Esophagus squamous epithelium (tissue), 5 donors: ENCODE measurements around the gene CIB4. TPM values are rescaled to one million over a fixed set of nuclear protein-coding genes. Genes with fewer than 3 reads are reported as not detected.

ENCODE experiments used
- DNase-seq: peaks from one replicate; lab custom pipeline; 2025; lab: John Stamatoyannopoulos, UW
- H3K27ac ChIP-seq, 4 donors: fragments of 200-600 bp; sonication (generic); one replicate each; pipeline ENCODE4 v1.5.1; 2016 to 2019; ENCODE audit warnings: mild to moderate bottlenecking in 1 of 4
- H3K27me3 ChIP-seq, 4 donors: fragments of 200-600 bp; sonication (generic); 1 replicate in 3 of 4; 2 replicates in 1 of 4; pipeline versions ENCODE4 v1.5.1 to v1.6.0; 2017 to 2021; ENCODE audit warnings: antibody characterized with exemption in 1 of 4
- H3K36me3 ChIP-seq, 3 donors: fragments of 200-600 bp; sonication (generic); one replicate each; pipeline ENCODE4 v1.5.1; 2016 to 2019
- H3K4me1 ChIP-seq, 3 donors: fragments of 200-600 bp; sonication (generic); one replicate each; pipeline ENCODE4 v1.5.1; 2017 to 2019
- H3K4me3 ChIP-seq, 4 donors: fragments of 200-600 bp; sonication (generic); 1 replicate in 3 of 4; 2 replicates in 1 of 4; pipeline ENCODE4 v1.5.1; 2016 to 2019; ENCODE audit warnings: mild to moderate bottlenecking in 2 of 4, moderate library complexity in 1 of 4
- H3K9me3 ChIP-seq, 3 donors: fragments of 200-600 bp; sonication (generic); one replicate each; pipeline ENCODE4 v1.5.1; 2016 to 2019
- POLR2A ChIP-seq, 4 donors: fragments of 450-650 bp; IDR thresholded peaks; one replicate each; pipeline ENCODE4 v1.6.1; 2017; ENCODE audit warnings: antibody characterized with exemption in 4 of 4, mild to moderate bottlenecking in 4 of 4, moderate library complexity in 3 of 4
- whole genome bisulfite sequencing, 2 donors: methylation state at CpG; one replicate each; pipeline ENCODE4 v1.1.5; 2018; 5-methylcytosine and 5-hydroxymethylcytosine counted together
- intact Hi-C: fragments of 100-400 bp; cut with DNase I; formaldehyde crosslinking; loops from one replicate; pipeline ENCODE4 v1.15.0; 2022
- small RNA-seq, 4 donors: library from RNA; depleted of rRNA; stranded (forward); fragments of <200 nt; gene quantifications; one replicate each; pipeline ENCODE3, GENCODE V24; 2016
- total RNA-seq, 4 donors: library from RNA; depleted of rRNA; stranded (reverse); fragments of >200 nt; gene quantifications; one replicate each; pipeline ENCODE4 v1.1.0, GENCODE V29; 2016
- TF ChIP-seq, protein P1 (sequence below), 6 experiments: fragments of 450-650 bp in 4 of 6; fragments of 200-600 bp in 2 of 6; sonication (generic) in 2 of 6; IDR thresholded peaks; one replicate each; pipeline ENCODE4 v1.5.1; 2016 to 2019; ENCODE audit warnings: antibody characterized with exemption in 6 of 6, mild to moderate bottlenecking in 4 of 6, moderate library complexity in 4 of 6
- donor health status: DM: yes; HTN: yes; CAD: no.

The CIB4 gene
- total RNA-seq, 4 donors from 2014 or later: 0.57 TPM; not detected in 3

DNA sequence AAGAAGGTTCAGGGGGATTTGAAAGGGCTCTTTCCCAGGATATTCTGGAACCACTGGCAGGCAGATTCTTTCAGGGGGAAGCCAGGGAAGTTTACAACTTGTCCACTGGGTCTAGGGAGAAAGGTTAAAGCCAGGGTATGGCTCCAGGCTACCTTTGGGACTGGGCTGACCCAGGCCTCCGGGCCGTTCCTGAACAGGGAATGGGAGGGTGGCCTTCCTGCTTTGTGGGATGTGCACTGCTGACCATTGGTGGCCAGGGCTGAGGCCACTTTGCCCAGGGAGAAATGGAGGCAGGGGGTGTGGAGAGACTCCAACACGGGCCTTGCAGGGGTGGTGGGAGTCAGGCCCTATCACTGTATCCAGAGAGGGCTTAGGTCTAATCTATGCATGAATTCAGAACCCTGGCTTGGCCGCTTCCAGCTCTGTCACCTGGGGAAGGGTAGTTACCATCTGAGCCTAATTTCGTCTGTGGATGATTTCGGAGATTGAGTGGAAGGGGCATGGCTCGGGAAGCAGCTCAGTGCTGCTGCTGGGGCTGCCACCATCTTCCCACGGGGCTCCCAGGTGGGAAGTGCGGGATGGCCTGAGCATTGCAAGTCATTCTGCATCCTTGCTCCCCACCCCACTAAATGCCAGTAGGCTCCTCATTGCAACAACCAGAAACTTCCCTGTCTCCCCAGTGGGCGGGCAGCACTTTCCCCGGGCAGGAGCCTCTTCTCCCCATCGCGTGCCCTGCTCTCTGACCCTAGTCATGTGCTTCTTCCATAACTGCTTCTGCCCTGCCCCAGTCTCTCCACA is 106.1 kb downstream of the CIB4 start:
- Histone ChIP-seq H3K4me3 (no peak overlapping the region), H3K27ac (no peak overlapping the region), H3K4me1 (no peaks in the 10 kb centered on the region), H3K36me3 (no peaks in the 10 kb centered on the region), H3K9me3 (no peaks in the 10 kb centered on the region), H3K27me3 (peaks cover 0 to 12% (median 0%) of the 10 kb centered on the region in 4 donors)
- WGBS, 2 donors: 87 to 88% methylated on average over 7 to 8 of the region's 13 CpGs
- no peak for TF ChIP-seq POLR2A (IDR thresholded peaks at IDR 0.05)
- TF ChIP-seq, protein P1, sequence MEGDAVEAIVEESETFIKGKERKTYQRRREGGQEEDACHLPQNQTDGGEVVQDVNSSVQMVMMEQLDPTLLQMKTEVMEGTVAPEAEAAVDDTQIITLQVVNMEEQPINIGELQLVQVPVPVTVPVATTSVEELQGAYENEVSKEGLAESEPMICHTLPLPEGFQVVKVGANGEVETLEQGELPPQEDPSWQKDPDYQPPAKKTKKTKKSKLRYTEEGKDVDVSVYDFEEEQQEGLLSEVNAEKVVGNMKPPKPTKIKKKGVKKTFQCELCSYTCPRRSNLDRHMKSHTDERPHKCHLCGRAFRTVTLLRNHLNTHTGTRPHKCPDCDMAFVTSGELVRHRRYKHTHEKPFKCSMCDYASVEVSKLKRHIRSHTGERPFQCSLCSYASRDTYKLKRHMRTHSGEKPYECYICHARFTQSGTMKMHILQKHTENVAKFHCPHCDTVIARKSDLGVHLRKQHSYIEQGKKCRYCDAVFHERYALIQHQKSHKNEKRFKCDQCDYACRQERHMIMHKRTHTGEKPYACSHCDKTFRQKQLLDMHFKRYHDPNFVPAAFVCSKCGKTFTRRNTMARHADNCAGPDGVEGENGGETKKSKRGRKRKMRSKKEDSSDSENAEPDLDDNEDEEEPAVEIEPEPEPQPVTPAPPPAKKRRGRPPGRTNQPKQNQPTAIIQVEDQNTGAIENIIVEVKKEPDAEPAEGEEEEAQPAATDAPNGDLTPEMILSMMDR (IDR thresholded peaks at IDR 0.05): no peak
- DNase-seq: no peak
- intact Hi-C loops: no loop called here

DNA sequence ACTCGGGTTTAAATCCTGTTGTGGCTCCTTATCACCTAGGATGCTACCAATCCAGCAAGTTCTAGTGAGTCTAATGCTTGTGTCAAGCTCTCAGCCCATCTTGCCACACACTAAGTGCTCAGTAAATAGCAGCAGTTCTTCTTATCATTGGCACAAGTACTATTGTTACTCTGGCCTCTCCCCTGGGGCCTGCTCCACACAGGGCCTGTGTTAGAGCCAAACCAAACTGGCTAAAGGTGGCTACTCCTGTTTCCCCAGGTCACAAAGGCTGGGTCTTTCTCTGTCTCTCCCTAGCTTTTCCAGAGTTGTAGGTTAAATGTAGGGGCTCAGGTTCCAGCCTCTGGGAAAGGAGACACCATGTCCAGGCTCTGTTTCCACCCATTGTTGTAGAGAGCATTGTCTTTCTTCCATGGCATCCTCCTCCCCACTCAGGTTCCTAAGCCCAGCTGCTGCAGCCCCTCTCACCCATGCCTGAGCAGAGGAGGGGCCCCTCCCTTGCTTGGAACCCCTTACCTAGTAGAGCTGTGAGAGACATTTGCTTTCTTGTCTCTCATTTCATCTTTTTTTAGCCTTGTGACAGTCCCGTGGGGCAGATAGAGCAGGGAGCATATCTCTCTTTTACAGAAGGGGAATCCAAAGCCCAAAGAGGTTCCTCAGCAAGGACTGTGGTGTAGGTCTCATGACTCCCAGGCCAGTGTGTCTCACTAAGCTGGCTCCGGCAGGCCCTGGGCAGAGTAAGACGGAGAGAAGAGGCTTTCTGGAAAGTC is 106.9 kb downstream of the CIB4 start:
- intact Hi-C loops: no loop called here
- WGBS, 2 donors: 68 to 82% methylated on average over 3 of the region's 4 CpGs
- peaks cover 0 to 16% (median 0%) of the 10 kb centered on the region in 4 donors for H3K27me3 ChIP-seq
- no peaks in the 10 kb centered on the region for H3K36me3 ChIP-seq
- H3K27ac ChIP-seq: no peak overlapping the region
- H3K9me3 ChIP-seq: no peaks in the 10 kb centered on the region
- TF ChIP-seq POLR2A (IDR thresholded peaks at IDR 0.05): no peak
- TF ChIP-seq, protein P1 (IDR thresholded peaks at IDR 0.05): no peak
- no peak overlapping the region for H3K4me3 ChIP-seq
- no peak for DNase-seq
- H3K4me1 ChIP-seq: no peaks in the 10 kb centered on the region

DNA sequence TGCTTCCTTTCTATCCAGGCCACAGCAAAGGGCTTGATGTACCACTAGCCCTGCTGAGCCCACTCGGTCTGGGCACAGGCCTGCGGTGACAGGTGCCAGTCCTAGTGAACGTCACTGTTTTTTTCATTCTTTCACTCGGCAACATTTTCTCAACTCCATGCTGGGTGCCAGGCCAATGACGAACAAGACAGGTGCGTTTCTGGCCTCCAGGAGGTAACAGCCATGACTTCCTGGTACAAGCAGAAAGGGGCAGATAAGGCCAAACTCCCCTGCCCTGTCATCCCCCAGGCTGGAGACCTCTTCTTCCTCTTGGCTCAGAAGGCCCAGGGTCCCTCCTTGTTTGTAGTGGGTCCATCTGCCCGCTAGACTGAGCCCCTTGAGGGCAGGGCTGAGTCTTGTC is 107.5 kb downstream of the CIB4 start:
- no peak for DNase-seq
- H3K9me3 ChIP-seq: no peaks in the 10 kb centered on the region
- 84 to 88% methylated on average over 7 of the region's 7 CpGs for whole genome bisulfite sequencing, 2 donors
- no peak overlapping the region for H3K4me3 ChIP-seq
- no peaks in the 10 kb centered on the region for H3K4me1 ChIP-seq
- H3K27ac ChIP-seq: no peak overlapping the region
- no peaks in the 10 kb centered on the region for H3K36me3 ChIP-seq
- H3K27me3 ChIP-seq: peaks cover 0 to 22% (median 0%) of the 10 kb centered on the region in 4 donors
- intact Hi-C loops: no loop called here
- TF ChIP-seq, protein P1 (IDR thresholded peaks at IDR 0.05): no peak
- no peak for TF ChIP-seq POLR2A (IDR thresholded peaks at IDR 0.05)

DNA sequence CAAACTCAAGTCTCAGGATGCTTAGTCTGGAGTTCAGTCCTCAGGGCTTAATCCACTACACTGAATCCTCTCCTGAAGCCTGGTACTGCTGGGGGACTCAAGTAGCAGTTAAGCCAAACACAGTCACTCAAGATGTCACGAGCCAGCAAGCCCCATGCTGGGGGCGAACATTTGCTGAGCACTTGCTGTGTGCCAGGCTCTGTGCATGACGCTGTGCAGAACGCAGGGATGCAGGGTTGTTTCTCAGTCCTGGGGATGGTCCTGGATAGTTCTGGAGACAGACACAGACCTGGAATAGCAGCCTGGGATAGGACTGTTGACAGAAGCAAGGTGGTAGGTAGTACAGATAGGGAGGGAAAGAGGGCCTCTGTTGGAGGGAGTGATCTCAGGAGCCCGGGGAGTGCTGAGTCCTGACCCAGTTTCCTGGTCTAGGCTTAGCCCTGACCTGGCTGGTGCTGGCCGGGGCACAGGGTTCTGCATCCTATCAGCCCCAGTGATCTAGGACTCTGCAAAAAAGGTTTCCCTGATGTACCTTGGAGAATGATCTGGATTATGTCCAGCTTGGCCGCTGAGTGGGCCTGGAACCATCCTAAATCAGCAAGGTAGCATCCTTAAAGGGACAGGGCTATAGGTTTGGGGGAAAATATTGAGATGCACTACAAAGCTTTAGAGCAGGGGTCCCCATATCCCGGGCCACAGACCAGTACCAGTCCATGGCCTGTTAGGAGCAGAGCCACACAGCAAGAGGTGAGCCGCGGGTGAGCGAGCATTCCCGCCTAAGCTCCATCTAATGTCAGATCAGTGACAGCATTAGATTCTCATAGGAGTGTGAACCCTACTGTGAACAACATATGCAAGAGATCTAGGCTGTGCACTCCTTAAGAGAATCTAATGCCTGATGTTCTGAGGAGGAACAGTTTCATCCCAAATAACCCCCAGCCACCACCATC is 108.6 kb downstream of the CIB4 start:
- Histone ChIP-seq H3K36me3 (no peaks in the 10 kb centered on the region), H3K4me1 (no peaks in the 10 kb centered on the region), H3K27me3 (peaks cover 0 to 26% (median 0%) of the 10 kb centered on the region in 4 donors), H3K4me3 (no peak overlapping the region), H3K9me3 (no peaks in the 10 kb centered on the region), H3K27ac (no peak overlapping the region)
- no peak for DNase-seq
- TF ChIP-seq, protein P1 (IDR thresholded peaks at IDR 0.05): no peak
- no peak for TF ChIP-seq POLR2A (IDR thresholded peaks at IDR 0.05)
- WGBS, 2 donors: 53 to 84% methylated on average over 3 to 12 of the region's 12 CpGs
- intact Hi-C loops: no loop called here

Small RNAs within 50 kb of the gene (small RNA-seq; reads per million reads assigned to genes)
- gene AC015977.1: 0 reads per million in 4 donors

Other genes with a start within 250 kb of the CIB4 start
- gene DRC1, start 239.4 kb downstream of the CIB4 start, total RNA-seq: not detected
- gene OTOF, start 163.2 kb downstream of the CIB4 start, total RNA-seq: under 1 TPM in 2 of 4 donors, not detected in 2; under 0.01 to 0.56 TPM
- 1 to 10 TPM in 1 of 4 donors, under 1 TPM in 3; 0.66 to 1.6 (median 0.84) TPM for gene KCNK3, start 51.4 kb upstream of the CIB4 start, total RNA-seq
- gene SLC35F6, start 122.9 kb upstream of the CIB4 start, total RNA-seq: 10 to 100 TPM; 39.6 to 61.4 (median 48.0) TPM
- 10 to 100 TPM in 1 of 4 donors, 1 to 10 TPM in 3; 3.4 to 12.4 (median 5.0) TPM for gene CENPA, start 144.7 kb upstream of the CIB4 start, total RNA-seq
- not detected for gene DPYSL5, start 206.8 kb upstream of the CIB4 start, total RNA-seq